ENCODE data around the gene COL9A2. TPM values are rescaled to one million over a fixed set of nuclear protein-coding genes. Genes with fewer than 3 reads are reported as not detected.

The COL9A2 gene
- total and polyA plus RNA-seq, 7 donors = 0.99 to 19.6 (median 1.6) TPM

DNA sequence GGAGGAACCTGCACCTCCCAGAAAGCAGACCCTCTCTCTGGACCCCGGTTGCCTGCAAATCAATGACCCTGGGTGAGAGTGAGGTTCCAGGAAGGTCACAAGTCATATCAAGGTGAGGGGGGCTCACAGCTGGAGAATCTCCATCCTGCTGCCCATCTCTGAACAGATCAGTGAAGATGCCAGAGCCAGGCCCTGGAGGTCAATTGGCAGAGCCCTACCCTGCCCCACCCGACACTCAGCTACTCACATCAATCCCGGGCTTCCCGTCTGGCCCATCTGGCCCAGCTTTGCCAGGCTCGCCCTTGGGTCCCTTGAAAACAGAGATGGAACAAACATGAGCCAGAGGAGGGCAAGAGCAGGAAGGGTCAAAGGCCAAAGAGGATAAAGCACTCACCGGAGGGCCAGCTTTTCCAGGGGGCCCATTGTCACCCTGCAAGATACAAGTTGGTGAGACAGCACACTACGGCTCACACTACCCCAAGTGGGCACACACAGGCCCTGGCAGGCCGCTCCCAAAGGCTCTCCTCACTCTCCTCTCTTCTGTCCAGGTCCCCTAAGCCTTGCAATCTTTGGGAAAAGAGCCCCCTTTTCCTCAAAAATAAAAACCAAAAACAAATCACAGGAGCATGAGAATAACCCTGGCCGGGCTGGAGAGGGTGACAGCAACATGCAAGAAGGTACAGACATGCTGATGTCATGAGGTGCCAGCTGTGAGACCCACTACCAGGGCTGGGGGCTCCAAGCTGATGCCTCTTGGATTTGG lies 2.9 kb downstream of the COL9A2 start:
- Histone ChIP-seq H3K4me1 (peaks cover 0 to 31% (median 26%) of the 10 kb centered on the region in 4 donors), H3K4me3 (no peak overlapping the region), H3K36me3 (no peaks in the 10 kb centered on the region), H3K27ac (no peak overlapping the region), H3K9me3 (no peaks in the 10 kb centered on the region), H3K27me3 (peaks cover 16 to 37% (median 26%) of the 10 kb centered on the region in 3 donors)
- TF ChIP-seq POLR2AphosphoS5 (IDR thresholded peaks at IDR 0.05) = no peak
- no peak for TF ChIP-seq POLR2A (IDR thresholded peaks at IDR 0.05)
- TF ChIP-seq, protein P1, sequence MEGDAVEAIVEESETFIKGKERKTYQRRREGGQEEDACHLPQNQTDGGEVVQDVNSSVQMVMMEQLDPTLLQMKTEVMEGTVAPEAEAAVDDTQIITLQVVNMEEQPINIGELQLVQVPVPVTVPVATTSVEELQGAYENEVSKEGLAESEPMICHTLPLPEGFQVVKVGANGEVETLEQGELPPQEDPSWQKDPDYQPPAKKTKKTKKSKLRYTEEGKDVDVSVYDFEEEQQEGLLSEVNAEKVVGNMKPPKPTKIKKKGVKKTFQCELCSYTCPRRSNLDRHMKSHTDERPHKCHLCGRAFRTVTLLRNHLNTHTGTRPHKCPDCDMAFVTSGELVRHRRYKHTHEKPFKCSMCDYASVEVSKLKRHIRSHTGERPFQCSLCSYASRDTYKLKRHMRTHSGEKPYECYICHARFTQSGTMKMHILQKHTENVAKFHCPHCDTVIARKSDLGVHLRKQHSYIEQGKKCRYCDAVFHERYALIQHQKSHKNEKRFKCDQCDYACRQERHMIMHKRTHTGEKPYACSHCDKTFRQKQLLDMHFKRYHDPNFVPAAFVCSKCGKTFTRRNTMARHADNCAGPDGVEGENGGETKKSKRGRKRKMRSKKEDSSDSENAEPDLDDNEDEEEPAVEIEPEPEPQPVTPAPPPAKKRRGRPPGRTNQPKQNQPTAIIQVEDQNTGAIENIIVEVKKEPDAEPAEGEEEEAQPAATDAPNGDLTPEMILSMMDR (IDR thresholded peaks at IDR 0.05) = no peak
- TF ChIP-seq EP300 (IDR thresholded peaks at IDR 0.05) = no peak
- DNase-seq = no peak
- 79 to 88% methylated on average over 9 of the region's 9 CpGs for WGBS, 2 donors
- intact Hi-C loops (cut with DNase I) = loop anchor here (2.0 kb wide), 2 partner anchors 153 to 161 kb away; partner anchors contain the start of gene RLF

DNA sequence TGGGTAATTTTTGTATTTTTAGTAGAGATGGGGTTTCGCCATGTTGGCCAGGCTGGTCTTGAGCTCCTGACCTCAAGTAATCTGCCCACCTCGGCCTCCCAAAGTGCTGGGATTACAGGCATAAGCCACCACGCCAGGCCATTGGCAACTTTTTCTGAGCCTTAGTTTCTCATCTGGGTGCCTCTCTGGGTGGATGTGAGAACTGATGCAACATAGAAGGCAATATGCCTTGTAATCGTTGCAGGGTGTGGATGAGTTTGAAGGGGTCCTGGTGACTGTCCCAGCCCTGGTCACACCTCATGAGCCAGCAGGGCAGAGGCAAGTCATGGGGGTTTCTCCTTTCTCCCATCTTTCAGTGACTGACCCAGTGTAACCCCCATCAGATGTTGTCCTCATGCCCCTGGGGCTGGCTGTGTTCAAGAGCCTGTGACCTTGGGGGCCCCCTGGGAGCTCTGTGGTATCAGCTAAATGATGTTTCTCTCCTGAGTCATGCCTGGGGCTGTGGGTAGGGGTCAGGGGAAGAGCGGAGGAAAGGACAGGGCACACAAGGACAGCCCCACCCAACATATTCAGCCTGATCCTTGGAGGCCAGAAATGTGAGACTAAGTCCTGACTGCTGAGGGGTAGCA lies 3.6 kb downstream of the COL9A2 start:
- H3K27me3 ChIP-seq = peaks cover 16 to 31% (median 26%) of the 10 kb centered on the region in 3 donors
- H3K36me3 ChIP-seq = no peaks in the 10 kb centered on the region
- H3K4me1 ChIP-seq = peaks cover 0 to 31% (median 26%) of the 10 kb centered on the region in 4 donors
- 85 to 91% methylated on average over 5 of the region's 5 CpGs for WGBS, 2 donors
- H3K9me3 ChIP-seq = no peaks in the 10 kb centered on the region
- H3K27ac ChIP-seq = no peak overlapping the region
- intact Hi-C loops (cut with DNase I) = no loop called here
- DNase-seq = no peak
- no peak overlapping the region for H3K4me3 ChIP-seq
- TF ChIP-seq POLR2AphosphoS5 (IDR thresholded peaks at IDR 0.05) (no peak), EP300 (IDR thresholded peaks at IDR 0.05) (no peak), POLR2A (IDR thresholded peaks at IDR 0.05) (no peak)
- TF ChIP-seq, protein P1 (IDR thresholded peaks at IDR 0.05) = no peak

DNA sequence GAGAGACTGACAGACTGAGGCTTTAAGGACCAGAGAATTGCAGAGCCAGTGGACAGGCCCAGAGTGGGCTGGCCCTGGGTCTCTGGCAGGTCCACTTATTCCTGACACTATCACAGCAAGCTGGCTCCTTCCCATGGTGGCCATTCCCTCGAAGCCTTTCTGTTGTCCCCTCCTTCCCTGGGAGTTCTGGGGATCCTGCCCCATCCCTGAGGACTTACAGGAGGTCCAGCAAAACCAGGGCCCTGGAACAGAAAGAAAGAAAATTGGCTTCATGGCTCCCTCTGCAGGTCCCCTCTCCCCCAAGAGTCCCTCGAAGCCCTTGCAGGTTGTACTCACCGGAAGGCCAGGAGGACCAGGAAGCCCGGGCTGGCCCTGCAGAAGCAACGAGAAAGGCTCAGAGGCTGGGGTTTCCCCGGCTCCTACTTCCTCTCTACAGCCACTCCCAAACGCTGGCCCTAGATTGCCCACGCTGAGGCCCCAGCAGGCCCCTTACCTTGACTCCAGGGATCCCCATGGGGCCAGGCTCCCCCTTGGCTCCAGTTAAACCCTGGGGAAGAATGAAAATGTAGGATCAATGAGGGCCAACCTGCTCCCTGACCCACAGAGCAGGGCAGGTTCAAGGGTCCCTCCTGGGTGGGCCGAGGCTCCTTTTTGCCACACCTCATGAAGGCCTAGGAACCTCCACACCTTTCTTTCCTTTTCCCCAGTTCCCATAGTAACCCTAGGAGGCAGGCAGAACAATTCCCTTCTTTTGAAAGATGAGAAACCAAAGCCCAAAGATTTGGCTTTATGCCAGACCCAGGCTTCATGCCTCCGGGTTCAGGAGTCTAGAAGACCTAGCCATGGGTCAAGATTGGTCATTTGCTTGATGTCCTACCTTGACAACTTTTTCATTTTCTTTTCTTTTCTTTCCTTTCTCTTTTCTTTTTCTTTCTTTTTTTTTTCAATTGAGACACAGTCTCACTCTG lies 4.6 kb downstream of the COL9A2 start:
- H3K4me3 ChIP-seq = no peak overlapping the region
- no peaks in the 10 kb centered on the region for H3K36me3 ChIP-seq
- H3K4me1 ChIP-seq = peaks cover 0 to 31% (median 26%) of the 10 kb centered on the region in 4 donors
- TF ChIP-seq POLR2AphosphoS5 (IDR thresholded peaks at IDR 0.05) = no peak
- no peak for TF ChIP-seq EP300 (IDR thresholded peaks at IDR 0.05)
- TF ChIP-seq POLR2A (IDR thresholded peaks at IDR 0.05) = no peak
- TF ChIP-seq, protein P1 (IDR thresholded peaks at IDR 0.05) = no peak
- H3K9me3 ChIP-seq = no peaks in the 10 kb centered on the region
- H3K27me3 ChIP-seq = peaks cover 16 to 21% (median 21%) of the 10 kb centered on the region in 3 donors
- DNase-seq = no peak
- 23 to 39% methylated on average over 10 of the region's 10 CpGs for WGBS, 2 donors
- H3K27ac ChIP-seq = no peak overlapping the region
- intact Hi-C loops (cut with DNase I) = no loop called here

DNA sequence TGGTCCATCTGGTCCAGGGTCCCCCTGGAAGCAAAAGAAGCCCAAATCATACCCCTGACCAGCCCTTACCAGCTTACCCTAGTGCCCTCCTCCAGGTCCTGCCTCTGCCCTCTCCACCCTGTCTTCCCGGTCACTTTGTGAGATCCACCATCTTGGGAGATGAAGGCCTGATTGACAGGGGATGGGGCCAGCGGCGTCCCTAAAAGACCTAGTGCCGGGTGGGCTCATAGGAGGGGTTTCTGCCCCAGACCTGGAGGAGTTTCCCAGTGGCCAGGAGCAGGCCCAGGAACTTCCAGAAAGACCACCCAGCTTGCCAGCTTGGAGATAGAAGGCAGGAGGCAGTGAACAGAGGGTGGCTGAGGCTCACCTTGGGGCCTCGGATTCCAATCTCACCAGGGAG lies 5.4 kb downstream of the COL9A2 start:
- peaks cover 0 to 24% (median 20%) of the 10 kb centered on the region in 4 donors for H3K4me1 ChIP-seq
- intact Hi-C loops (cut with DNase I) = no loop called here

More for the DNA sequence above, 5.4 kb downstream of the COL9A2 start:
- Histone ChIP-seq H3K27ac (no peak overlapping the region), H3K9me3 (no peaks in the 10 kb centered on the region), H3K27me3 (peaks cover 8 to 13% (median 13%) of the 10 kb centered on the region in 3 donors), H3K36me3 (no peaks in the 10 kb centered on the region), H3K4me3 (no peak overlapping the region)
- DNase-seq = no peak
- WGBS, 2 donors = 94 to 96% methylated on average over 5 of the region's 5 CpGs
- TF ChIP-seq POLR2A (IDR thresholded peaks at IDR 0.05) = no peak
- TF ChIP-seq POLR2AphosphoS5 (IDR thresholded peaks at IDR 0.05) = no peak
- TF ChIP-seq EP300 (IDR thresholded peaks at IDR 0.05) = no peak
- TF ChIP-seq, protein P1 (IDR thresholded peaks at IDR 0.05) = no peak
